GM19023 (cell line): ENCODE data around the gene MAP1B.

Experiments
- ATAC-seq: cut with Tn5 transposase; IDR thresholded peaks from one replicate; pipeline ENCODE4 v1.9.1; 2021; ENCODE audit warnings: mild to moderate bottlenecking, moderate library complexity; ENCODE audit not compliant: unreplicated experiment

Gene MAP1B

DNA sequence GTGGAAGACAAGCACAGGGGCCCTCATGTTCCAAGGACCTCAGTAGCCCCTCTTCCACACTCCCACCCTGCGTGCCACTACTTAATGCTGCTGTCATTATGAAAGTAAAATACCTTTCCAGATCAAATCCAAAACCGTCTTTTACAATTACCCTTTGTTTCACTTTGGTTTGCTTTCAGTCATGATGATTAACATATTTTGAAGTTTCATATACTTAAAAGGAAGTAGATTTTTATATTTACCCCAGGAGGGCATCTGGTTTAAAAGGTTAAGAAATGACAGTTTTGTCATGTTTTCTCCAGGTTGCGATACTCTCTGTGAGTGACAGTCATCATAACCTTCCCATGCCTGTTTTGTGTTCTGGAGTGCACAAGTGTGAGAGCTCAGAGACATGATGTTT, 13.5 kb upstream of the MAP1B start:
- ATAC-seq = no peak

DNA sequence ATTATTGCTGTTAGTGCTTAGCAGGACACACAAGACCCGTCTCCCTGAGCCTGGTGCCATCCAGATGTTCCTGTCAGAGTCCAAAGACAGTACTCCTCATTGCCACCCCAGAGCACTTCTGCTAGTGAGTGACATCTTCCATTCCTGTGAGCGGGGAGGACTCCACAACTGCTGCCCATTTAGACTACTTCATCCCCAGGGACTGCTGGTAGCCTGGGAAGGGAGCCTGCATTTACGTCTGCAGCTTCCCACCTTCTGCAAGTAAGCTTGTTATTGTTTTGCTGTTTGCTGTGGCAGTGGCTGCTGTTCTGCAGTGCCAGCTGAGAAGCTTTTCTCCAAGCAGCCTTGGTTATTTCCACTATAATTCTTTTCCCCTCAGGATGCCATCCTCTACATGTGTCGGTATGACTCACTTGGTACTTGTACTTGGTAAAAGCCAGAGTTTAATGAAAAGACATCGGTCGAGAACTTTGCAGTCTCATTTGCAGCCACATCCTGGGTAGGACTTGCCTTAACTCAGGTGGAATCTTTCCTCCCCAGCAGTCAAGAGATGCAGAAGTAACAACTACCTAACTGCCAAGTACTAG, 10.6 kb upstream of the MAP1B start:
- no peak for ATAC-seq

DNA sequence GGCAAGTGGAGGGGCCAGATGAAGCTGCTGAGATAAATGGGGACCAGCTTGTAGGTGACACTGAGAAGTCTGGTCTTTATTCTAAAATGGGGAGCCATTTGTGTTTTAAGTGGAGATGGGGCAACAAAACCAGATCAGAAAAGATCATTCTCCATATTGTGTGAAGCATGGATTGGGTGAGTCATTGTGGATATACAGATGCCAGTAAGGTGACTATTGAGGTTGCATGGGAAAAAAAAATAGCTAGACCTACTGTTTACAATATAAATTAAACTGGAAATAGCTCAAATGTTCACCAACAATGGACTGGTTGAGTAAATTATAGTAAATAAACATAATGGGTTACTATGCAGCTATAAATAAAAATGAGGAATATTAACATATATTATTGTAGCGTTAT, 5.4 kb upstream of the MAP1B start:
- no peak for ATAC-seq

DNA sequence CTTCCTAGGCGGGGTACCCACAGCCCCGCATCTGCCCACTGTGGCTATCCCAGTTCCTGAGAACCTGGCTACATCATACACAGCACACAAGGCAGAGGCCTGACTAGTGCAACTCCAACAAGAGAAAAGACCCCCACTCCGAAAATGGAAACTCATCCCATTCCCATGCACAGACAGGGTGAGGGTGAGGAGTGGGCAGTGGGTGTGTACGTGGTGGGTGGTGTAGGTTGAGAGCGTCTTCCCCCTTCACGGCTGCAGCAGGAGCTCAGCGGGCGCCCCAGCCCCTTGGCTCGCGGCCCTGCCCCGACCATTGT, 501 bp upstream of the MAP1B start:
- ATAC-seq = no peak

DNA sequence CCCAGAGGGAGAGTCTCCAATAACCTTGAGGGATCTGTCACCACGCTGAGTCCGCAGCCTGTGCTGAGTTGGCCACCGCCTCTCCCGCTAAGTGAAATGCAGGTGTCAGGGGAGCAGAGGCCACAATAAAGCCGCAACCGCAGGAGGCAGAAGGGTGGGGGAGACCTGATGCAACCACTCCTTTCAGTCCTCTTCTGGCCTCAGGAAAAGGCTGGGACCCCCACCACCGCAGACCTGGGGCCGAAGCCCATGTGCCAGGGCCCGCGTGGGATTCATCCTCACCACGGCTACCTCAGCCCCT, 576 bp downstream of the MAP1B start:
- ATAC-seq = no peak

DNA sequence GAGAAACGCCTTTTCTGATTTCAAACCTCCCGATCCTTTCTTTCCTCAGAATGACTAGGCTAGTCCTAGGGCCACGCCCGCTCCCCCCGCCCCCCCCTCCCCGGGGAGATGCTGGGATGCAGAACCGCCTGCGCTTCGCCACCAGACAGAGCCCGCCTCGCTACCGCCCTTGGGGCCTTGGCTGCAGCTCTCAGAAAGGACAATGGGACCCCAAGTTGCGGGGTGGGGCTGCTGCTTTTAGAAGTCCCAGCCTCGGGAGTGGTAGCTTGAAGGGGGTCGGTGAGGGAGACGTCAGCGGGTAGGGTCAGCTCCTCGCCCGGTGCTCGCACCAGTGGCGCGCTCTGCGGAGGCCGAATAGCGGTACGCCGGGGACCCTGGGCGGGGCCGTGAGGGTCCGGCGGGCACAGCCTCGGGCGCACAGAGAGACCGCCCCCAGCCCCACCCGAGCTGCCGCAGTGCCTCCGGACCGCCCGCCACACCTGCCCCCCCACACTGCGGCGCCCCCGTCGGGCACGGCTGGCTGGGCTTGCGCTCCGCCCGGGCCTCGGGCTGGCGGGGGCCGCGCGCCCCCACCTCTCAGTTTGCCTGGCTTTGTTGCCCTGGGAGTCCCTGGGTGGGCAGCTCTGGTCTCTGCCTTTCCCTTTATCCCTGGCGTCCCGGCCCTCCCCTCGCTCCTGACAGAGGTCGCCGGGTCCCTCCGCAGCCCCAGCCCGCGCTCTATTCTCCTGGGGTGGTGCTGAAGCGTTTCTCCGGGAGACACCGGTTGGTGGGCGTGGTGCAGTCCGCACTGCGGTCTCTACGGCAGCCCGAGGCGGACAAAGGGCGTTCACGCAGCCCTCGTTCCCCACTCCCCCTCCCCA, 1.2 kb downstream of the MAP1B start:
- ATAC-seq = no peak

DNA sequence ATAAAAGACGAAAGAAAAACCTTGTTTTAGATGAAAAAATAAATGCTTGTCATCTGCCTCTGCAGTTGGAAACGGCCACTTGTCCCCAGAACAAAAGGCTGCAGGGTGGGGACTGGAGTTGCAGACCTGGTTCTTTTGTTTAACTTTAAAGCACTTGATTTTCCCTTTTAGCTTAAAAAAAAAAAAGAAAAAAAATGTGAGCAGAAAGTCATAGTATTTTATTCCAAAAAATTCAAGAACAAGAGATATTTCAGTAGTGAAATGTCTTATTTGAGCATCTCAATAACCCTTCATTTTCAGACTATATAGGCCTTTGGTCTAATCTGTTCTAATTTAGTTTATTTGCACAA, 1.8 kb downstream of the MAP1B start:
- no peak for ATAC-seq

DNA sequence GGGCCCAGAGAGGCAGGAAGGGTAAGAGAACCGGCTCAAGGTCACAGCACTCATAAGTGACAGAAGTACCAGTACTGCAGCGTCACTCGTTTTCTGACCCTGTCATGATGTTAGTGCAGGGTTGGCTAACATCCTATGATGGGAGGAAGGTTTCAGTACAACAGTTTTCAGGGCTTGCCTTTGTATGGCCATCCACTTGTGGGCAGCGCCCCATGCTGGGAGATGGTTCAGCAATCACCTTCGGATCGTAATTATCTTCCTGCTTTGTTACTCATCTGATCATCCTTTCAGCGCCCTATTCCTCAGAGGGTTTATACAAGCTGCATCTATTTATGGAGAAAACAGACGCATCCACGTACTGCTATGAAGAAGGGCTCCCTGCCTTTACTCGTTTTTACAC, 2.4 kb downstream of the MAP1B start:
- ATAC-seq = no peak

DNA sequence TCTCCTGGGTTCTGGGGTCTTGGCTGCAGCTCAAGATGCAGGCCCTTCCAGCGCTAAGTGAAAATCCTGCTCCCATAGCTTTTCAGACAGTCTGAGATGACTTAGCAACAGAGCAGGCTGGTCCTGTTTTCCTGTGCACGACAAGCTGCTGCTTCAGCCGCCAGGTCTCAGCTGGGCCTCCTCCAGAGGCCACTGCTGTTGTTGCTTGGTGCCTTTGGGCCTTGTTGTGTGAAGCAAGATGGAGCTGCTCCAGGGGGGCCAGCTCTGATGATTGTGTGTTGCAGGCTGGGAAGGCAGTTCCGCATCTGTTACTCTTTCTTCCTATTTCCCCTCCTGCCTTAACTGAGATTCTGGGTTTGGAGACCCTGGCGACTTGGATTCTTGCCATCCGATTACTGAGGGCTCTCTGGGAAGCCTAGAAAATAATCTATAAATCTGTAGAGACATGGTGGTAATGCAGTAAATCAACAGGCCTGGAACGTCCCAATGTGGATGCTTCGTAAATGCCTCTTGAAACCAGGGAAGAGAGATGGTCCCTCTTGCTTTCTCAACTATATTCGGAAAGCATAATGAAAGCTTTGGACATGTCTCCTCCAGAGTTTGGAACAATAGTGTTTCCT, 3.2 kb downstream of the MAP1B start:
- no peak for ATAC-seq

DNA sequence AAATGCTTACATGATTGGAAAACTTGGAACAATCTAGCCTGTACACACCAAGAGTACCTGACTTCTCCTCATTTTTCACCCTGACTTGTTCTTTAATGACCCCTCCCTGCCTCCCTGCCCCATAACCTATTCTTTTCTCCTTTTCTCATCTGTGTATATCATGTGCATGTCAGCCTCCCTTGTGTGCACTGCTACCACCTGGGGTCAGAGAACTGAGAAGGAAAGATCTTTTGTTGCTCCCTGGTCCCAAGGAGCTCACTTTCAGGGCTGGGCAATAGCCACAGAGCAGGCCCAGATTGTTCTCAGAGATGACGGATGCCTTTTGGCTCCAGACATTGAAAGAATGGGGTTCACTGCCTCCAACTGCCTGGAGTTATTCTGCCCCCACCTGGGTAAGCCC, 5.1 kb downstream of the MAP1B start:
- ATAC-seq = no peak

DNA sequence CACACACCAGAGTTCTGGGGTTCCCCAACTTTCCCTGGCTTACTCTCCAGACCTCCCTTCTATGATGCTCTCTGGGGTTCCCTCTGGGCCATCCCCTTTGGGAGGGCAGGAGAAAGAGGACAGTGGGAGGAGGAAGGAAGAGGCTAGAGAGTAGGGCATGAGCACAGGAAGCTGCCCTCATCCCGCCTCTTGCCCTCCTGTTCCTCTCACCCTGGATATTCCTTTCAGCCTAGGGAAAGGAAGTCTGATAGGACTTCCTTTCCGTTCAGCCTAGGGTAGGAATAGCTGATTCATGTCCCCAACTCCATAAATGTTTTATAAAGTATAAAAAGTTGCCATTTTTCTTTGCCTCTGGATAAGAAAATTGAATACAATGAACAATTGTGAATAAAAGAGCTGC, 7.4 kb downstream of the MAP1B start:
- no peak for ATAC-seq

DNA sequence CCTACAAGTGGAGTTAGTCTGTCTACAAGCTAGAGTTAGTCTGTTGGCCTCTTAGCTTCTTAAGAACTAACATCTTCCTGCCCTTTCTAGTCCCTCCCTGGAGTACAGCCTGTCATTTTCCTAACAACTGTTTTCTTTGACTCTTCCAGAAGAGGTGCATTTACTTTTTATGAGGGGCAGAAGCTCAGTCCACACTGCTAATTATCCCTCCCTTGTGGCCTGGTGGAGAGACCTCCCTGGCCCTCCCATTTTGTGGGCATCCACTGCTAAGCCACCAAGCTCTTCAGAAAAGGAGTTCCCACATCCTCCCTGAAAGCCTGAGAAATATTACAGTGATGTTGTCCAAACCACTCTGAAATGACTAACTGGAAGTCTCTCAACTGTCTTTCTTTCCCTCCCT, 8.0 kb downstream of the MAP1B start:
- ATAC-seq = no peak

DNA sequence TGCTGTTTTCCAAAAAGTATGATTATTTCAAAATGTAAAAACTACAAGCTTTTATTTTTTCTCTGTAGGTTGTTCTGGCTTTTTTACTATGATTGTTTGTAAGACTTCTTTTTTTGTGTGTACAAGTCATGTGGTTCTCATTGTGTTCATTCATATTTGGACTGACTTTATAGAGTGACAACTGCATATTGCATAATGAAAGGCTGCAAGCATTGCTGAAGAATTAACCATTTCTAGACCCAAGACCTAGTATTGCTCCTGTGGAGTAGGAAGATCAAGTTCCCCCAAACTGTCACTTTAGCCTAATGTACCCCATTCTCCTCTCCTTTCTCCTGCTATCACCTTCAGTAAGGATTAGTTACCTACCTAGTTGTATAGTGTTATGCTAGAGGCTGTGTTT, 10.0 kb downstream of the MAP1B start:
- ATAC-seq = no peak

DNA sequence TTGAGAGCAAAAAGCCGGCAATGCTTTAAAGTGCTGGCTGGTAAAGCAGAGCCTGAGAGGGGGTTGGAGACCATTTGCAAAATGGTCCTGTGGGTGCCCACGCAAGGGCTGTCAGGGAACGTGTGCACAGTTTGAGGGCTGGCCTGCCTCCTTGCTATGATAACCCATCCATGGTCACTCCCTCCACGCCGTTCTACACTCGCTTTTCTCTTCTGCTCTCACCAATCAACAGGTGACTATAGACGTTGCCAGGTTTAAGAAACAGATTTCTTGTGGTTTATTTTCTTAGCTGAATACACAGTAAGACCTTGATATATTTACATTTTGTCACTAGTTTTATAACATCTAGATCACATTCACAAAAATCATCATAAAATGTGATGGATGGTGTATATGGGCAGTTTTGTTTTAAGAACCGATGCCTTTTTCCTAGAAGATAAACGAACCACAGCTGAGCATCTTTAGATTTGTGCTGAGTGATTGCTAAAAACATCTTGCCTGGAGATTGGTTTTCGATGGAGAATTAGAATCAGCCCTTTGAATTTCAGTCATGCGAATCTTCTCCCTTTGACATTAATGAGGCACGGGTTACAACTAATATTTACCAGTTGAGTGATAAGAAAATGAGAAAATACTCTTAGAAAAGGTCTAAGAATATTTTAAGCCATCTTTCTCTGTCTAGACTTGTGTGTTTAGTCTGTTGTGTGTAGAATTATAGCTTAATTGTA, 13.9 kb downstream of the MAP1B start:
- no peak for ATAC-seq

DNA sequence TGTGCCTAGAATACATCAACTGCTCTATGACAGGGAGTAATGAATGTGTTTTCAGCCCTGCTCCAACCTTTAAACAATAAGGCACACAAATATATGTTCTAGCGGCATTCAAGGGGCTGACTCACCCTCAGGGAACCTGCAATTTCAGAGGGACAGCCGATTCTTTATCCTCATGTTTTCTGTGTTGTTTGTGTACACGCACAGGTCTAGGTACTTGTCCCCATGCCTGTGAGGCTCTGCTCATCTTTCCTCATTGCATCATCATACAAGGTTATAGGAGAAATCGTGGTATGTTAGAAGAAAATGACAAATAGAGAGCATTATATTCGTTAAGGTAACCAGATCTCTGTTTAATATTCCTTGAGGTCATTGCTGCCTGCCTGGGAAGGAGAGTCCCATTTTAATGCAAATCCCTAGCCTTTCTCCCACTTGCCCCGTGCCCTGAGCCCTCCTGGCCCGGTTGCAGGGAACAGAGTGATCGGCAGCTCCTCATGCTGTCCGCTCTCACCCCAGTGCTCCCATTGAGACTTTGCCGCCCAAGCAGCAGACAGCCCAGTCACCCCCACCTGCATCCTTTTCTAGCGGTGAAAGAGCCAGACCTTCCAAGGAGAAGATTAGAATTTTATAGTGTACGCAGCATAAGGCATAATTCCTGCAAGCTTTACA, 14.6 kb downstream of the MAP1B start:
- no peak for ATAC-seq

DNA sequence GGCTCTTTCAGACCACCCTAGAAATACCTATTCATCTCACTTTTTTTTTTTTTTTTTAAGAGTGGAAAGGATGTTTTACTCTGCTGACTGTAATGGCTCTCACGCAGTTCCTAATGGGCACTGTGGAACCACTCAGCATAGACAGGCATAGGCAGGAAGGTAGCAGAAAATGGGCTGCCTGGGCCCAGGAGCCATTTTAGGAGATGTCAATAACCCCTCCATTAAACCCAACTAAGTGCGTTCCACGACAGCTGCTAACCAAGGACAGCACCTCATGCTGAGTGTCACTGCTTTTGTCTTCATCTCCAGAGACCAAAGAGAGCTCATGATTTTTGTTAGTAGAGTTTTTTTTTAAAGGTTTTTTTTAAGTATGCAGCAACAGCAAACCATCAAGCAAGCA, 15.3 kb downstream of the MAP1B start:
- no peak for ATAC-seq

DNA sequence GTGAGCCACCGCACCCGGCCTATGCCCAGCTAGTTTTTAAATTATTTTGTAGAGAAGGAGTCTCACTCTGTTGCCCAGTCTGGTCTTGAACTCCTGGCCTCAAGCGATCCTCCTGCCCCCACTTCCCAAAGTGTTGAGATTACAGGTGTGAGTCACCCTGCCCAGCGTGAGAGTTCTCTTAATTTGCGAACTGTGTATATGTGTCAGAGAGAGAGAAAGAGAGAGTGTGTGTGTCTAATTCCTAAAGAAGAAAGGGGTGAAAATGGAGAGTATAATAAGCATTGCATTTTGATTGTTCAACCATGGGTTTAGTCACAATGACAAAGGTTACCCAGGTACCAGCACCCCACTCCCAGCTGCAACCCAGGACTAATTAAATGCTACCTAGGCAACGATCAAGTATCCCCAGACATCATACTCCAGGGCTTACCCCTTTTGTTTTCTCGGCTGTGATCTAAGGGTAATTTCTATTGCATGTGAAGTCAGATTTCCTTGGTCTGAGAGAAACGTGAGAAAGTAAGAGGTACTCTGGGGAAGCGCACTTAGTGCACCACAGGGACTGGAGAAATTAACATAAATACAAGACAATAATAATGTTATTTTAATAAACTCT, 16.6 kb downstream of the MAP1B start:
- ATAC-seq = no peak

DNA sequence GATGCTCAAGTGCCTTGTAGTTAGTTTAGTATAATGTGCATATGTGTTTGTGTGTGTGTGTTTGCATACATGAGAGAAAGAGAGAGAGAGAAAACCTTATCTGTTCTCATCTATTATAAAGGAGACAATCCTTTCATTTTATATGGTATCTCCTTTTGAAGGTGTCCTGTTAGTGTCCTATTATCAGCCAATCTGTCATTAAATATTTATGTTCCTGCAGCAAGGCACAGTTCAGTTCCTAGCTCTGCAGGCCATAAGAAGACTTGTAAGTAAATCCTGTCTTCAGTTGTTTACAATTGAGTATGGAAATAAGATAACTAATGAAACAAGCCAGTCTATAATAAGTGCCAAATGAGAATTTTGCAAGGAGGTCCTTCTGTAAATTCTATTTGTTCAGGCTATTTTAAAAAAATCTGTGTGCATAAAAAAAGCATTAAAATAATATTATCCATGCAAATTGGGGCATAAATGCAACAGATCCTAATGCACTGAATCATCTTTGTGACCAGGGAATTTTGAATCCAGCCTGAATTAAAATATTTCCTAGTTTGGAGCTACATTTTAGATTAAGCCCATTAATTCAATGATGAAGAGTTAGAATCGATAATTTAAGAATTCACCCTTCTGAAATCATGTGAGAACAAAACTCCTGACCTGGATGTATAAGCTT, 18.1 kb downstream of the MAP1B start:
- ATAC-seq = no peak

DNA sequence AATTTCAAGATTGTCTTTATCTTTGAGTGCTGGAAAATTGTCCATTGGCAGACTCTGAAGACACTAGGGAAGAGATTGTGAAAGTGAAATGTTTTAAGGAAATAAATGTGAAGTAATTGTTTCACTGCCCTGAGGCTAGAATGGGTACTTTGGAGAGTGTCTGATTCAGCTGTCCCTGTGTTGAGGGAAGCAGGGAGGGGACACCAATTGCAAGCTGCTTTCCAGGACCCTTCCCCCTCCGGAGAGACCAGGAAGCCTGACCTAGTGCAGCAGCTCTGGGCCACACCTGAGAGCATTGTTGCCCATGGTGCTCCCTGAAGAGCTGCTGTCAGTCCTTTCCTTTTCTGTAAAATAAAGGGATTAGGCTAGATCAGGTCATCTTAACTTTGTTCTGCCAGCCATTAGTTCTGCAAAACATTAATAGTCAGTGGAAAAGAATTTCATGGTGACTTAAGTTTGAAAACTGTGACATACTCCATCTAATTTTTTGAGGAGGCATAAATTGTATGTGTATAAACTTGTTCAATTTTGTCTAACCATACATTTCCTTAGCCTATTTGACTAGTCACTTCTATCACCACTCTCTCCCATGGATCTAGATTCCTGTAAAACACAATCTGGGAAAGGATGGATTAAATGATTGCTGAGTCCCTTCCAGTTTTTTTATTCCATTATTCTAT, 18.8 kb downstream of the MAP1B start:
- no peak for ATAC-seq

DNA sequence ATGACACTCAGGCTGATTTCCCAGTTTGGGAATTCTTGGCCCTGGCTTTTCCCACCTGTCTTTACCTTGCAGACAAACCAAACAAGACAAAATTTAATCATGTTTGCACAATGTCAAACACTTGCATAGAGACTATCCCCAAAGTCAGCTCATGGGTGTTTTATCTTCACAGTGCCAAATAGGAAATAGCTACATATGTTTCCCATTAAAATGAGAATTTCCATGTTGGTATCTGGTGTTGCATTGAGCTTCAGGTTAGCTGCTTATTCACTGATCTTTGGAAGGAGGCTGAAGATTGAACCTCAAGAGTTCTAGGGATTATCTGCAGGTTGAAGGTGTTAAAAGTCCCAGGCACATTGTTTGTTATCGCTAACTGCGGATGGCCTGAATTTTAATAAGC, 19.5 kb downstream of the MAP1B start:
- ATAC-seq = no peak
